GM18858 (cell line): Measurements from ENCODE around the gene TRAPPC5.

Experiments used
- ATAC-seq: cut with Tn5 transposase; IDR thresholded peaks from one replicate; pipeline ENCODE4 v1.9.1; 2021; ENCODE audit not compliant: unreplicated experiment

TRAPPC5 gene

GRCh38 chr19:7674010-7675005, 6.3 kb upstream of the TRAPPC5 start:
- ATAC-seq = no peak

DNA sequence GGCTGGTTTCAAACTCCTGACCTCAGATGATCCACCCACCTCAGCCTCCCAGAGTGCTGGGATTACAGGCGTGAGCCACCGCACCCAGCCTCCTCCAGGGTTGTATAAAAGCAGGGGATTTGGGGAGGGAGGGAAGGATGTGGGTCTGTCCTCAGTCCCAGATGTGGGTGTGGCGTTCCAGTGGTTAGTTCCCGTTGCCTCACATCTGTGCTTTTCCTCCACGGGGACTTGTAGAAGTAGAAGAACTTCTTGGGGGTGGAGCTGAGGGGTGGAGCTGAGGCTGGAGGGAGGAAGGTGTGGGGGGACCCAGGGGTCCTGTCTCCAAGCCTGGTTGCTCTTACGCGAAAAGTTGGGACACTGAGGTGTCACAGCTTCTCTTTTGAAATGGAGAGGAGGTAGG, 4.3 kb upstream of the TRAPPC5 start:
- ATAC-seq = no peak

GRCh38 chr19:7676854-7677253, 3.8 kb upstream of the TRAPPC5 start, which contains the start of gene MCEMP1:
Gene MCEMP1 (plus strand): TSS chr19:7677090. CDS start chr19:7677121, 31 bp downstream.
- no peak for ATAC-seq

DNA sequence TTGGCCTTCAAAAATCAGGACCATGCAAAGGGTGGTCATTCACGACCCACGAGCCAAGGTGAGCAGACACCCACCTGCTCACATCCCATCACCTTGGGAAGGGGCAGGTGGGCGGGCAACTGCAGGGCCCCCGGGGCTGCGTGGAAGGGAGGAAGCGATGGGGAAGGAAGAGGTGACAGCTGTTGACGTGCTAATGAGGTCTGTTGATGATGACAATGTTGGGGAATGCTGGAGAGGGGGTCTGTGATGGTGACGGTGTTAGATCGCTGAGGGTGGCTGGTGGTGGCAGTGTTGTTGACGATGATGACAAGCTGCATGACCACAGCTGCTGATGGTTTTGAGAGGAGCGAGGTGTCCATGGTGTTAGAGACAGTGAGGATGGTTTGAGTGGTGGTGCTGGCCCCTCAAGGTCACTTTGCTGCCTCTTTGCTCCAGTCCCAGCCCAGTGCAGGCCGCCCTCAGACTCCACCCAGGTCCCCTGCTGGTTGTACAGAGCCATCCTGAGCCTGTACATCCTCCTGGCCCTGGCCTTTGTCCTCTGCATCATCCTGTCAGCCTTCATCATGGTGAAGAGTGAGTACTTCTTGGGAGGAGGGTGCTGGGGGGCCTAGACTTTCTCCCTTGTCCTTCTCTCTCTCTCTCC, 2.8 kb upstream of the TRAPPC5 start:
- ATAC-seq = no peak

- ATAC-seq = peak; percentile 38
These were observed 1.5 kb upstream of the TRAPPC5 start for GRCh38 chr19:7678971-7679751.

DNA sequence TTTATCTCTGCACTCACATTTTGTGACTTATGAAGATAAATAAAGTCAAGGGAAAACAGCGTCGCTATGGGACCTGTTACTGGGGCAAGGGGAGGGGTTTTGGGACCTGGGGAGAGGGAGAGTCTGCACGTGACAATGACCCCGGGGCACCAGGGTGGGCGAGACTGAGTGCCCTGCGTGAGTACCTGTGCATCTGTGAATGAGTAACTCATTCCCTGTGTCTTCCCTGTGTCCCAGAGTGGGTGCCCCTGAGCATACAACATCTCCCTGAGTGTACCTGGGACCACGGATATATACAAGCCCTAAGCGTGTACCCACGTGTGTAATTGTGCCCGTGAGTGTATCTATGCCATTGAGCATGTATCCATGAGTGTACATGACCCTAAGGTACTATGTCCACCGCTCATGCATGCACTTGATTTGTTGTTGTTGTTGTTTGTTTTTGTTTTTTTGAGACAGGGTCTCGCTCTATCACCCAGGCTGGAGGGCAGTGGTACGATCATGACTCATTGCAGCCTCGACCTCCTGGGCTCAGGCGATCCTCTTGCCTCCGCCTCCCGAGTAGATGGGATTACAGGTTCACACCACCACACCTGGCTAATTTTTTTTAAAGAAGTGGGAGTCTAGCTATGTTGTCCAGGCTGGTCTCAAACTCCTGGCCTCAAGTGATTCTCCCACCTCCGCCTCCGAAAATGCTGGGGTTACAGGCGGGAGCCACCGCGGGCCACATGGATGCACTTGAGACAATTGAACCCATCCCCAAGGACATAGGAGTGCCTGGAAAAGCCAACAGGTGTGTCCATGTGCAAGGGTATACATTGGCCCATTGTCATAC, 645 bp upstream of the TRAPPC5 start:
- no peak for ATAC-seq

GRCh38 chr19:7681340-7682174, 924 bp downstream of the TRAPPC5 start:
- ATAC-seq = no peak

DNA sequence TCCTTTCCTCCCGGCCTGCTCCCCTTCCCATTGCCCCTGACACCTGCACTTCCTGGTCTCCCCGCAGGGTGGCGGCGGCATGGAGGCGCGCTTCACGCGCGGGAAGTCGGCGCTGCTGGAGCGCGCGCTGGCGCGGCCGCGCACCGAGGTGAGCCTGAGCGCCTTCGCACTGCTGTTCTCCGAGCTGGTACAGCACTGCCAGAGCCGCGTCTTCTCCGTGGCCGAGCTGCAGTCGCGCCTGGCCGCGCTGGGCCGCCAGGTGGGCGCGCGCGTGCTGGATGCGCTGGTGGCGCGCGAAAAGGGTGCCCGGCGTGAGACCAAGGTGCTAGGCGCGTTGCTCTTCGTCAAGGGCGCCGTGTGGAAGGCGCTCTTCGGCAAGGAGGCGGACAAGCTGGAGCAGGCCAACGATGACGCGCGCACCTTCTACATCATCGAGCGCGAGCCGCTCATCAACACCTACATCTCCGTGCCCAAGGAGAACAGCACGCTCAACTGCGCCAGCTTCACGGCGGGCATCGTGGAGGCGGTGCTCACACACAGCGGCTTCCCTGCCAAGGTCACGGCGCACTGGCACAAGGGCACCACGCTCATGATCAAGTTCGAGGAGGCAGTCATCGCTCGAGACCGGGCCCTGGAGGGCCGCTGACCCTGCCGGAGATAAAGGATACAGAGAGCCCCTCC, 1.7 kb downstream of the TRAPPC5 start:
- ATAC-seq = no peak

DNA sequence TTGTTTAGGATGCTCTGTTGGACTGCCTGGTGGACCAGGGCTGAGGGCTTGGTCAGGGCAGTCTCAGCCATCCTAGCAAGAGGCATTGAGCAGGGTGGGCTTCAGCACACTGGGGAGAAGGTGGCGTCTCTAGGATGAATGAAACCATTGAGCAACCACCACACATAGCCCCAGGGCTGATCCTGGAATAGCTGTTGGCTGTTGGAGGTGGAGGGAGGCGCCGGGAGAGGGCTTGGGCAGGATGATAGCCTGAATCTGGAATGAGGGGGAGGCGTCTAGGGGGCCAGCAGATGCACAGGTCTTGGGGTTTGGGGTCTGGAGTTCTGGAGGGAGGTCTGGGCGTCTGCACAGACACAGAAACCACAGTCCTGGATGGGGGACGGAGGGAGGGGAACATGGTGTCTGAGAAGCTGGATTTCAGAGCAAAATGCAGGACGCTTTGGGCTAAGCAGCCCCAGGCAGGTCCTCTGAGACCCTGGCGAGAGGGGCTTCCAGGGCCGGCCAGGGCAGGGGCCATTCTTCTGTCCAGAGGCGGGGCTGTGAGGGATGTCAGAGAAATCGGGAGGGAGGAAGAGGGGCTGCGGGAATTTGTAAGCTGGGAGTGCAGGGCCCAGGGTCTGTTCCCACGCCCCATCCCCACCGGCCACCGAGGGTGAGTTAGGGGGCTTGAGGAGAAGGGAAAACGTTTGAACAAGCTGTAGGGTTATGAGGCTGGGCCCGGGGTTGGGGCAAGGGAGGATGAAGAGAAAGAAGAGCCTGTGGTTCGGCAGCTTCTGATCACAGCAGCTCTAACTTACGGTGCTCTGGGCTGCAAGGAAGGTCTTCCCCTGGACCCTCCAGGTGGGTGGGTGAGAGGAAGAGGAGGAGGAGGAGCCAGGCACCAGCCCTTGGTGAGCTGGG, 5.2 kb downstream of the TRAPPC5 start:
- no peak for ATAC-seq

DNA sequence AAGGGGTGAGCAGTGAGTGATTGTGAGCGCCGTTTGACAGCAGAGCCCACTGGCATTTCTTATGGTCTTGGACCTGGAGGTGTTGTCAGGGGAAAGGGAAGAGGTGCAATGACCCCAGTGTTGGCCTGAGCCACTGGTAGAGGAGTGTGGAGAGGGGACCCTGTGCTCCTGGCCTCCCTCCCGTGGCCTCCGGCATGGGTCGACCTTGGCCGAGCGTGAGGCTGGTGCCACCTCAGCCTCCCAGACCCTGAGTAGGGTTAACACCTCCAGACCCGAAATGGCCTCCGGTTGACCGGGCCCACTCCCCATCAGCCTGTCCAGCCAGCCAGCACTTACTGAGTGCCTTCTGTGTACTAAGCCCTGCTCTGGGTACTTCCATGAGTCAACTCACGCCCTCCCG, 6.5 kb downstream of the TRAPPC5 start:
- ATAC-seq = no peak

DNA sequence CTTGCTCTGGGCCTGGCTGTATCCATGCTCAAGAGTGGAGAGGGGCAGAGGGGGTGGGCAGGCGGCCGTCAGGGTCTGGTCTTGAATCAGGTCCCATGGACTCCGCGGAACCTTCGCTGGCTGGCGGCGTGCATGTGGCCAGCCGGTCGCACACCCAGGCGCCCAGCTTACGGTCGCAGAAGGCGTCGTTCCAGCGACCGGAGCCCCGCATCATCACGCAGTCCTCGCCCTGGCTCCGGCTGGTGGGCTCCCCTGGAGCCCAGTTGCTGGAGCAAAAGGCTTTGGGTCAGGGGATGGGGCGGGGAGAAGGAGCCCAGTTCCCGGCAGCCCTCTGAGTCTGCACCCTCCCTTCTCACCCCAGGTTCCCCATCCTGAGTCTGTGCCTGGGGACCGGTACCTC, 8.5 kb downstream of the TRAPPC5 start:
- ATAC-seq = no peak

- ATAC-seq = no peak
These were observed 10.2 kb downstream of the TRAPPC5 start for GRCh38 chr19:7690779-7691258.

DNA sequence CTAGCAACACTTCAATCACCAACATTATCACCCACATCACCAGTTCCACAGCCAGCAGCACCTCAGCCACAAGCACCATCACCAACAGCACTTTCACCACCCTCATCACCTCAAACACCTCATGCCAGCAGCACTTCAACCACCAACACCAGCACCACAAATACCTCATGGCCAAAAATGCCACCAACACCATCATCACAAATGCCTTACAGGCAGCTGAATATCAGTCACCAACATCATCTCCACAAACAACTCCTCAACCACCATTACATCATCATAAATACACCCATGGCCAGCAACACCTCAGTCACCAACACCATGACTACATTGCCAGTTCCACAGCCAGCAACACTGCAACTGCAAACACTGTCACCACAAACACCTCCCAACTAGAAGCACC, 10.9 kb downstream of the TRAPPC5 start:
- ATAC-seq = no peak

DNA sequence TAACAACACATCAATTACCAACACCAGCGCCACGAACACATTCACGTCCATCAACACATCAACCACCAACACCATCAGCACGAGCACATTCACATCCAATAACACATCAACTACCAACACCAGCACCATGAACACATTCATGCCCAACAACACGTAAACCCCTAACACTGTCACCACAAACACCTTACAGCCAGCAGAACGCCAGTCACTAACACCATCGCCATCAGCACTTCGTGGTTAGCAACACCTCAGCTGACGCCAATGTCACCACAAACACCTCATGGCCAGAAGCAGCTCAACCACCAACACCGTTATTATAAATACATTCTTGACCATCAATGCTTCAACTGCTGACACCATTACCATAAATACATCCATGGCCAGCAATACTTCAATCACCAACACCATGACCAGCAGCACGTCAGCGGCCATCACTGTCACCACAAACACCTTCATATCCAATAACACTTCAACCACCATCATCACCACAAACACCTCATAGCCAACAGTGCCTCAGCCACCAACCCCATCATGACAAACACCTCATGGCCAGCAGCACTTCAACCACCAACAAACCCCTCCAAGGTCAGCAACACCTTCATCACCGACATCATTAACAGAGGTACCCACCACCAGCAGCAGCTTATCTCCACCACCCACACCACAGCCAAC, 11.9 kb downstream of the TRAPPC5 start:
- no peak for ATAC-seq

- ATAC-seq = no peak
These were observed 13.9 kb downstream of the TRAPPC5 start for GRCh38 chr19:7694499-7694898.

GRCh38 chr19:7697721-7698287, 17.2 kb downstream of the TRAPPC5 start:
- no peak for ATAC-seq

GRCh38 chr19:7698583-7698982, 17.9 kb downstream of the TRAPPC5 start:
- no peak for ATAC-seq
